Astrocyte of the cerebellum (primary cell): ENCODE data around the gene CDK5.
"Not testable (repeated sequence)": the region's sequence is repeated elsewhere in the genome, so short reads cannot be mapped to it uniquely, and the experiment has no call there.

Source experiments
- DNase-seq: peaks from one replicate; pipeline ENCODE4 v3.0.0-alpha.2; 2011; ENCODE audit warnings: low read depth
- H3K4me3 ChIP-seq: 2 replicates; pipeline ENCODE4 v1.5.1; 2011; ENCODE audit warnings: mild to moderate bottlenecking, low read depth, low read length, moderate library complexity
- CTCF ChIP-seq: IDR thresholded peaks from 2 replicates; pipeline ENCODE4 v1.5.1; 2012; ENCODE audit warnings: low read length, low read depth, moderate library complexity, mild to moderate bottlenecking; ENCODE audit errors: missing control alignments
- in situ Hi-C: cut with HindIII; loops from 2 replicates; pipeline ENCODE4 v1.10.0; 2017; ENCODE audit warnings: low sequenced_read_pairs

Gene CDK5

GRCh38 chr7:151015967-151016366 is 41.7 kb downstream of the CDK5 start:
- in situ Hi-C loops, result no loop called here
- H3K4me3 ChIP-seq, result no peak overlapping the region
- no peak for TF ChIP-seq CTCF
- DNase-seq, result no peak

GRCh38 chr7:151014950-151015349 is 42.7 kb downstream of the CDK5 start:
- in situ Hi-C loops, result no loop called here
- TF ChIP-seq CTCF, result no peak
- H3K4me3 ChIP-seq, result no peak overlapping the region
- no peak for DNase-seq

- DNase-seq, result no peak
- H3K4me3 ChIP-seq, result peak overlapping the region; percentile 23
- no peak for TF ChIP-seq CTCF
- in situ Hi-C loops, result no loop called here
Measured at GRCh38 chr7:151013733-151014497, 43.8 kb downstream of the CDK5 start.

DNA sequence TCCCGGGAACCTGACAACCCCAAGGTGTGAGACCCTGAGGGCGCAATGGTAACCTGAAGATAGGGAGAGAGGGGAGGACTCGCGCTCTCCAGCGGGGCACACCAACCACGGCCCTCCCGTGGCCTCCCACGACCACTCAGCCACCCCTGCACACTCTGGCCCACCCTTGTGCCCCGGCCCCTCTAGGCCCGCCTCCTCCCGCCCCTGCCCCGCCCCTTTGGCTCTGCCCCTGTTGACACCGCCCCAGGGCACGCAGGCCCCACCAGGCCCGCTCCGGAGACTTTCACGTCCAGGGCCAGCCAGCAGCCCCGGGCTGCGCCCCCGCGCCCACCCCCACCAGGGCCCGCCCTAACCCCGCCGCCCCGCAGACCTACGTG is 44.4 kb downstream of the CDK5 start:
- no peak for DNase-seq
- peak overlapping the region; percentile 23 for H3K4me3 ChIP-seq
- in situ Hi-C loops, result no loop called here
- no peak for TF ChIP-seq CTCF

DNA sequence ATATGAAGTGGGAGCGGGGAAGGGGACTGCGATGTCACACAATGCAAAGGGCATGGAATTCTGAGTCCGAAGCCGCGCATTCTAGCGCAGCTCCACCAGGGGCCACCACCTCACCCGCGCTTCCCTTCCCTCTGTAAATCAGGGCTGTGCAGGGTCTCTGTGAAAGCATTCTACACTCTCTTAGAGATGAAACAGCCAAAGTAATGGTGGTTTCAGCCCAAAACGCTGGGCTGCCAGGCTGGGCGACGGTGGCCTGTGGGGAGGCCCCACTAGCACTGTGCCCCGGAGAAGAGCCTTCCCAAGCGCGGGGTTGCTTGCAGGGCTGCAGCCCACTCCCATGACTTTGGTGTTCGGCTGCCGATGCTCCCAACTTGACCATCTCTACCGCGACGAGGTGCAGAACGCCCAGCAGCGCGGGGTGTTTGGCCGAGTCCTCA is 44.8 kb downstream of the CDK5 start:
- H3K4me3 ChIP-seq, result no peak overlapping the region
- TF ChIP-seq CTCF, result peak; percentile 76
- in situ Hi-C loops, result no loop called here
- no peak for DNase-seq

- DNase-seq, result no peak
- TF ChIP-seq CTCF, result no peak
- no peak overlapping the region for H3K4me3 ChIP-seq
- in situ Hi-C loops, result no loop called here
Measured at GRCh38 chr7:151012031-151012692, 45.5 kb downstream of the CDK5 start.

- DNase-seq, in situ Hi-C loops, H3K4me3 ChIP-seq: not testable (repeated sequence)
Measured at GRCh38 chr7:151011616-151012015, 46.1 kb downstream of the CDK5 start.
